AG04450 (cell line): ENCODE measurements around the gene VENTX. TPM values are rescaled to one million over a fixed set of nuclear protein-coding genes. Genes with fewer than 3 reads are reported as not detected.

Experiments used
- CTCF ChIA-PET: fragments of 300-600, 350-600 bp; formaldehyde crosslinking; extraction: SDS; loops from one replicate; lab custom pipeline; 2022; ENCODE audit warnings: antibody characterized with exemption, inconsistent platforms; lab: Charles Lee
- POLR2A ChIA-PET: fragments of 350-600 bp; formaldehyde crosslinking; extraction: SDS; loops from one replicate; lab custom pipeline; 2021; ENCODE audit warnings: antibody characterized with exemption, inconsistent platforms; lab: Yijun Ruan, JAX
- DNase-seq: peaks from one replicate; pipeline ENCODE4 v3.0.0-alpha.2; 2011; ENCODE audit warnings: low read depth, low spot score
- H3K27ac ChIP-seq: one replicate; pipeline ENCODE4 v1.5.1; 2012; ENCODE audit warnings: low read depth, low read length, control low read depth
- H3K27me3 ChIP-seq: one replicate; pipeline ENCODE4 v1.6.0; 2012; ENCODE audit warnings: low read length; ENCODE audit not compliant: control insufficient read depth, insufficient read depth
- H3K4me3 ChIP-seq: 2 replicates; pipeline ENCODE4 v1.5.1; 2011; ENCODE audit warnings: mild to moderate bottlenecking, low read depth, low read length, control low read depth
- H3K9me3 ChIP-seq: 2 replicates; pipeline ENCODE4 v1.5.1; 2012; ENCODE audit warnings: low read length; ENCODE audit not compliant: control insufficient read depth, insufficient read depth
- polyA plus RNA-seq: library from polyadenylated mRNA; depleted of rRNA; stranded (reverse); fragments of >200 nt; gene quantifications from 2 replicates; pipeline ENCODE4 v1.2.3, GENCODE V29; 2011
- TF ChIP-seq, protein P1 (sequence below): IDR thresholded peaks from 2 replicates; pipeline ENCODE4 v1.5.1; 2011; ENCODE audit warnings: low read depth, low read length, control low read depth, inconsistent platforms

Gene VENTX
- polyA plus RNA-seq, 1 experiment: not detected

DNA sequence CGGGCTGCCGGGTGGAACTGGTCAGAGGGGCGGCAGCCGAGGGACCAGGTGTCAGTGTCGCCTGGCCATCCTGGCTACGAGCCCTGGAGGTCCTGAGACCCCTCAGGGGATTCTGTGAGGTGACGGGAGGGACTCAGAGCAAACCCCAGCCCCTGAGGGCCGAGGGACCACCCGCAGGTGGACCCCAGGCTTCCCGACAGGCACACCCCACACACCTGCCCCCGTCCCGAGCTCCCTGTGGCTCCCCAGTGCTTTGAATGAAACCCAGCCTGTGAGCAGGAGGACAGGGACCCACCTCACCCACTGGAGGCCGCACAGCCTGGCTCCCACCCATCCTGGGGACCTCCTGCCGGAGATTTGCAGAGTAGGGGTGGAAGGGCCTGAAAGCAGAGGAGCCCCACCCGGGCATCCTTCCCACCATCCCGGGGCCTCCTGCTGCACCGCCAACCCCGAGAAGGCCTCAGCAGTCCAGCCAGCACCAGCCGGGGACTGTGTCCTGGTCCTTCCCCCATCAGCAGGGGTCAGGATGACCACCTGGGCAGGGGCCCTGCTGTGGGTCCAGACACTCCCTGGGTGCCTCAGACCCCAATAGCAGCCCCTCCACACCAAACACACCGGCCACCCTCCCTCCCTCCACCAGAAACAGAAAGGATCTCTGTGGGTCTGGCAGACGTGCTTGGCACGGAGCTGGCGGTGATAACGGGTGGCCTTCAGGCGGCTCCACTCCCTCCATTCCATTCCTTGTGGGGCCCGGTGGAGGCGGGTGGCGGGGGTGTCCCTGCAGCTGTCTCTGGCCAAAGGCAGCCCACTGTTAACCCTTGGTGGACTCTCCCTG is 13.9 kb downstream of the VENTX start:
- peaks cover 13% of the 10 kb centered on the region for H3K27me3 ChIP-seq
- no peaks in the 10 kb centered on the region; the same call in 1 of the 2 replicates for H3K9me3 ChIP-seq
- ChIA-PET CTCF (no interaction called here), POLR2A (no interaction called here)
- TF ChIP-seq, protein P1, sequence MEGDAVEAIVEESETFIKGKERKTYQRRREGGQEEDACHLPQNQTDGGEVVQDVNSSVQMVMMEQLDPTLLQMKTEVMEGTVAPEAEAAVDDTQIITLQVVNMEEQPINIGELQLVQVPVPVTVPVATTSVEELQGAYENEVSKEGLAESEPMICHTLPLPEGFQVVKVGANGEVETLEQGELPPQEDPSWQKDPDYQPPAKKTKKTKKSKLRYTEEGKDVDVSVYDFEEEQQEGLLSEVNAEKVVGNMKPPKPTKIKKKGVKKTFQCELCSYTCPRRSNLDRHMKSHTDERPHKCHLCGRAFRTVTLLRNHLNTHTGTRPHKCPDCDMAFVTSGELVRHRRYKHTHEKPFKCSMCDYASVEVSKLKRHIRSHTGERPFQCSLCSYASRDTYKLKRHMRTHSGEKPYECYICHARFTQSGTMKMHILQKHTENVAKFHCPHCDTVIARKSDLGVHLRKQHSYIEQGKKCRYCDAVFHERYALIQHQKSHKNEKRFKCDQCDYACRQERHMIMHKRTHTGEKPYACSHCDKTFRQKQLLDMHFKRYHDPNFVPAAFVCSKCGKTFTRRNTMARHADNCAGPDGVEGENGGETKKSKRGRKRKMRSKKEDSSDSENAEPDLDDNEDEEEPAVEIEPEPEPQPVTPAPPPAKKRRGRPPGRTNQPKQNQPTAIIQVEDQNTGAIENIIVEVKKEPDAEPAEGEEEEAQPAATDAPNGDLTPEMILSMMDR: no peak
- DNase-seq: no peak
- H3K4me3 ChIP-seq: no peak overlapping the region
- no peak overlapping the region for H3K27ac ChIP-seq

DNA sequence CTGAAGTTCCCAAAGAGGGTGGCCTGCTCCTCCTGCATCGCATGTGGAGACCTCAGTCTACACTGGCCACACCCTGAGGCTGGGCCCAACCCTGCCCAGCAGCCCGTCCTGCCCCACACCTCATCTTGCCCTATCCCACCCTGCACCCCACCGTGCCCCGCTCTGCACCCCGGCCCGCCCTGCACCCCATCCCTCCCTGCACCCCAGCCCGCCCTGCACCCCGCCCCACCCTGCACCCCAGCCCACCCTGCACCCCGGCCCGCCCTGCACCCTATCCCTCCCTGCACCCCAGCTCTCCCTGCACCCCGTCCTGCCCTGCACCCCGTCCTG is 14.5 kb downstream of the VENTX start:
- no peaks in the 10 kb centered on the region; the same call in 1 of the 2 replicates for H3K9me3 ChIP-seq
- TF ChIP-seq, protein P1: no peak
- H3K27me3 ChIP-seq: peaks cover 13% of the 10 kb centered on the region
- no peak for DNase-seq
- CTCF ChIA-PET: no interaction called here
- POLR2A ChIA-PET: no interaction called here
- H3K27ac ChIP-seq: no peak overlapping the region
- no peak overlapping the region for H3K4me3 ChIP-seq

DNA sequence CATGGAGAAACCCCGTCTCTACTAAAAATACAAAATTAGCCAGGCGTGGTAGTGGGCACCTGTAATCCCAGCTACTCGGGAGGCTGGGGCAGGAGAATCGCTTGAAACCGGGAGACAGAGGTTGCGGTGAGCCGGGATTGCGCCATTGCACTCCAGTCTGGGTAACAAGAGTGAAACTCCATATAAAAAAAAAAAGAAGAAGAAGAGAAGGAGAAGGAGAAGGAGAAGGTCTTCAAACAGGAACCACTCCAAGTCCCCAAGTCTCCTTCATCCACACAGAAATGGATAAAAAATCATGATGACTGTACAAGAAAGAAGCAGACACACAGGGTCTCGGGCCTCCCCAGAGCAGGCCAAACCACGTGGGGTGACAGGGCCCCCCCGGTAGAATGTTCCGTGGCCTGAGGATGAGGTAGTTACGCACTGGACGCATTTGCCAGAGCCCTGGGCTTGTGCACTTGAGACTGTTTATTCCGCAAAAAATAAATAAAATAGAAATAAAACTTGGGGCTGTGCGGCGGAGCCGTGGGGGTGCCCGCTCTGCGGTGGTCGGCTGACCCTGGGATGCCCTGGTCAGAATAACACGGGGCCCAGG is 15.8 kb downstream of the VENTX start:
- no peak overlapping the region for H3K4me3 ChIP-seq
- POLR2A ChIA-PET: no interaction called here
- H3K9me3 ChIP-seq: no peaks in the 10 kb centered on the region; the same call in 1 of the 2 replicates
- CTCF ChIA-PET: no interaction called here
- no peak for DNase-seq
- H3K27me3 ChIP-seq: peaks cover 11% of the 10 kb centered on the region
- H3K27ac ChIP-seq: no peak overlapping the region
- TF ChIP-seq, protein P1: no peak

DNA sequence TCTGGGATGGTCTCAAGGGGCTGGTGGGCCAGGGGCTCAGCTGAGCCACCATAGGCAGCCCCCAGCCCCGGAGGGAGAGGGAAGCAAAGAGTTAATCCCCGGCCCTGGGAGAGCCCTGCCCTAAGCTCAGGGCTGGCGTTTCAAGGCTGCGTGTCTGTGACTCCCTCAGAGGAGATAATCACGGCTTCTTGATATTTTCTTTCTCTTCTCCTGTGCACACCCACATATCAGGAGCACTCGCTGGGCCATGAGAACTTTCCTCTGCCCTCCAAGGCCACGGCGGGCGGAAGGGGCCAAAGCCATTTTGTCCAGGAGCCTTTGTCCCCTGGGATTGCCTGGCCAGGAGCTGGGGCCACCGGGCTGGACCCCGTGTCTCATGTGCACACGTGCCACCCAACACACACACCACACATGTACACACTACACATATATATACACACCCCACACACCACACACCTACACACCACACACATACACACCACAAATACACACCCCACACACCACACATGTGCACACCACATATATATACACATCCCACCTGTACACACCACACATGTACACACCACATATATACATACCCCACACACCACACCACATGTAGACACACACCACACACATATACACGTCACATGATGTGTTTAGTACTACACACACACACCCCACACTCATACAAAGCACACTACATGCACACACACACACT is 16.9 kb downstream of the VENTX start:
- DNase-seq: no peak
- no peak overlapping the region for H3K27ac ChIP-seq
- no peak overlapping the region for H3K4me3 ChIP-seq
- ChIA-PET POLR2A (interaction anchor here (0.6 kb wide), 2 partner anchors 41 to 136 kb away, joined by 3 to 4 read pairs; no protein-coding TSS in a partner anchor), CTCF (no interaction called here)
- TF ChIP-seq, protein P1: no peak
- peaks cover 11% of the 10 kb centered on the region for H3K27me3 ChIP-seq
- no peaks in the 10 kb centered on the region; the same call in 1 of the 2 replicates for H3K9me3 ChIP-seq
